DND-41 (cell line): ENCODE measurements around the gene BRCA1.

ENCODE experiments used
- ATAC-seq: fragments of 200-7000 bp; cut with Tn5 transposase; 3 replicates; pipeline ENCODE4 v1.9.1; 2021; ENCODE audit warnings: low read depth; ENCODE audit not compliant: insufficient read depth
- DNase-seq: peaks from one replicate; pipeline ENCODE4 v3.0.0-alpha.2; 2020
- H2AFZ ChIP-seq: 2 replicates; pipeline ENCODE4 v1.6.0; 2012; ENCODE audit warnings: low read depth, low read length
- H3K27ac ChIP-seq: 2 replicates; pipeline ENCODE4 v1.5.1; 2012; ENCODE audit warnings: low read length, inconsistent platforms
- H3K27me3 ChIP-seq: fragments of 200-600 bp; sonication (generic); 2 replicates; pipeline ENCODE4 v1.6.0; 2012; ENCODE audit warnings: low read length, mild to moderate bottlenecking, inconsistent platforms; ENCODE audit not compliant: insufficient read depth, poor library complexity
- H3K36me3 ChIP-seq: 2 replicates; pipeline ENCODE4 v1.5.1; 2012; ENCODE audit warnings: low read length, inconsistent platforms; ENCODE audit not compliant: insufficient read depth
- H3K4me1 ChIP-seq: 2 replicates; pipeline ENCODE4 v1.5.1; 2012; ENCODE audit warnings: mild to moderate bottlenecking, low read length; ENCODE audit not compliant: insufficient read depth
- H3K4me2 ChIP-seq: 2 replicates; pipeline ENCODE4 v1.6.0; 2012; ENCODE audit warnings: mild to moderate bottlenecking, moderate library complexity, low read length, inconsistent platforms; ENCODE audit not compliant: insufficient read depth
- H3K4me3 ChIP-seq, 2 experiments: fragments of 200-600 bp in 1 of 2; shearing (Covaris generic) in 1 of 2; 2 replicates each; pipeline ENCODE4 v1.5.1; 2012 to 2016; ENCODE audit warnings: inconsistent platforms in 2 of 2, low read length in 2 of 2, mild to moderate bottlenecking in 2 of 2, low read depth in 1 of 2, moderate library complexity in 1 of 2
- H3K79me2 ChIP-seq: 2 replicates; pipeline ENCODE4 v1.6.0; 2012; ENCODE audit warnings: low read length, inconsistent platforms; ENCODE audit not compliant: insufficient read depth
- H3K9ac ChIP-seq: 2 replicates; pipeline ENCODE4 v1.6.0; 2012; ENCODE audit warnings: low read depth, mild to moderate bottlenecking, inconsistent platforms, low read length, moderate library complexity
- H3K9me3 ChIP-seq: 2 replicates; pipeline ENCODE4 v1.5.1; 2012; ENCODE audit warnings: low read length, moderate library complexity, mild to moderate bottlenecking, inconsistent platforms; ENCODE audit not compliant: insufficient read depth, severe bottlenecking
- H4K20me1 ChIP-seq: 2 replicates; pipeline ENCODE4 v1.6.0; 2012; ENCODE audit warnings: low read length; ENCODE audit not compliant: insufficient read depth
- EZH2 ChIP-seq: IDR thresholded peaks from 3 replicates; pipeline ENCODE4 v1.6.1; 2012; ENCODE audit warnings: borderline replicate concordance, low read depth, mild to moderate bottlenecking, moderate library complexity, low read length, inconsistent platforms; ENCODE audit not compliant: severe bottlenecking
- TF ChIP-seq, protein P1 (sequence below): IDR thresholded peaks from 2 replicates; pipeline ENCODE4 v1.5.1; 2012; ENCODE audit warnings: borderline replicate concordance, low read length, moderate library complexity, mild to moderate bottlenecking; ENCODE audit not compliant: poor library complexity, severe bottlenecking; ENCODE audit errors: extremely low read depth

Gene BRCA1

DNA sequence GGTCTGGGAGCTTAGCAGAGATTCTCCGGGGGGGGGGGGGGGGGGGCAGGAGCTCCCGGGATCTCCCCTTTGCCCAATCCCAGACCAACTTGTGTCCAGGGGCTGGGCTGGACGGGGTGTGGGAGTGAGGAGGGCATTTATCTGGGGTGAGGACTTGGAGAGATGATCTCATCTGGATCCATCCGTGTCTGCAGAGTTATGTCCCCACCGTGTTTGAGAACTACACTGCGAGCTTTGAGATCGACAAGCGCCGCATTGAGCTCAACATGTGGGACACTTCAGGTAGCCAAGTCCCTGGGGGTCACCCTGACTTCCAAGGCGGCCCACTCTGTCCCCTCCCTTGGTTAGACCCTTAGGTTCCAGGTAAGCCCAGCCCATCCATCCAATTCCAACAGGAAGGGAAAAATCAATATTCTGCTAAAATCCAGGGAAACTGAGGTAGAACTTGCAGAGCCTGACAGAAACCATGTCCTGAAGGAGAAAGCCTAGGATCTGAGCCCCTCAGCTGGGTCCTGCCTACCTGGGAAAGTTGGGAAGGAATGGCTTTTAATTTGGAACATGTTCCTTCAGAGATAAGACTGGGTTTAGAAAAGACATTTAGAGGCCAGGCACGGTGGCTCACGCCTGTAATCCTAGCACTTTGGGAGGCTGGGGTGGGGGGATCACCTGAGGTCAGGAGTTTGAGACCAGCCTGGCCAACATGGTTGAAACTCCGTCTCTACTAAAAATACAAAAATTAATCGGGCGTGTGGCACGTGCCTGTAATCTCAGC, 99.2 kb downstream of the BRCA1 start:
- Histone ChIP-seq H3K9me3 (no peaks in the 10 kb centered on the region), H3K36me3 (no peaks in the 10 kb centered on the region), H3K4me2 (peak overlapping the region; percentile 96; the same call in 1 of the 2 replicates), H3K79me2 (no peaks in the 10 kb centered on the region), H3K27me3 (peaks cover 6% of the 10 kb centered on the region), H2AFZ (no peak overlapping the region; the same call in 1 of the 2 replicates), H4K20me1 (no peaks in the 10 kb centered on the region), H3K4me1 (peaks cover 30% of the 10 kb centered on the region), H3K9ac (peak overlapping the region; percentile 63; the same call in 1 of the 2 replicates), H3K4me3 (no peak overlapping the region; a peak in 1 of 4 replicates), H3K27ac (no peak overlapping the region)
- DNase-seq (no peak), ATAC-seq (no peak)
- TF ChIP-seq, protein P1, sequence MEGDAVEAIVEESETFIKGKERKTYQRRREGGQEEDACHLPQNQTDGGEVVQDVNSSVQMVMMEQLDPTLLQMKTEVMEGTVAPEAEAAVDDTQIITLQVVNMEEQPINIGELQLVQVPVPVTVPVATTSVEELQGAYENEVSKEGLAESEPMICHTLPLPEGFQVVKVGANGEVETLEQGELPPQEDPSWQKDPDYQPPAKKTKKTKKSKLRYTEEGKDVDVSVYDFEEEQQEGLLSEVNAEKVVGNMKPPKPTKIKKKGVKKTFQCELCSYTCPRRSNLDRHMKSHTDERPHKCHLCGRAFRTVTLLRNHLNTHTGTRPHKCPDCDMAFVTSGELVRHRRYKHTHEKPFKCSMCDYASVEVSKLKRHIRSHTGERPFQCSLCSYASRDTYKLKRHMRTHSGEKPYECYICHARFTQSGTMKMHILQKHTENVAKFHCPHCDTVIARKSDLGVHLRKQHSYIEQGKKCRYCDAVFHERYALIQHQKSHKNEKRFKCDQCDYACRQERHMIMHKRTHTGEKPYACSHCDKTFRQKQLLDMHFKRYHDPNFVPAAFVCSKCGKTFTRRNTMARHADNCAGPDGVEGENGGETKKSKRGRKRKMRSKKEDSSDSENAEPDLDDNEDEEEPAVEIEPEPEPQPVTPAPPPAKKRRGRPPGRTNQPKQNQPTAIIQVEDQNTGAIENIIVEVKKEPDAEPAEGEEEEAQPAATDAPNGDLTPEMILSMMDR: no peak

DNA sequence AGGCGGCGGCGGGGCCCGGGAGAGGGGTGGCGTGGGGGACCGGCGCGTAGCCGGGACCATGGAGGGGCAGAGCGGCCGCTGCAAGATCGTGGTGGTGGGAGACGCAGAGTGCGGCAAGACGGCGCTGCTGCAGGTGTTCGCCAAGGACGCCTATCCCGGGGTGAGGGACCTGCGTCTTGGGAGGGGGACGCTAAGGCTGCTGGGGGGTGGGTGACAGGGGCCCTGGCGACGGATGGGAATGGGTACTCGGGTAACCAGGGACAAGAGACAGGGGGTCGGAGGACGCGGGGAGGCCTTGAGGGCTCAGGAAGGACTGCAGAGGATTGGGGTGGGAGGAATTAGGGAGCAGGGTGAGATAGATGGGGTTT, 99.9 kb downstream of the BRCA1 start:
- H3K27ac ChIP-seq: no peak overlapping the region
- peaks cover 6% of the 10 kb centered on the region for H3K27me3 ChIP-seq
- no peaks in the 10 kb centered on the region for H4K20me1 ChIP-seq
- DNase-seq (no peak), ATAC-seq (peak; percentile 23)
- peak overlapping the region; percentile 47 for H2AFZ ChIP-seq
- no peaks in the 10 kb centered on the region for H3K79me2 ChIP-seq
- peak overlapping the region in 1 of 2 experiments; percentile 51; a peak in 3 of 4 replicates for H3K4me3 ChIP-seq
- TF ChIP-seq, protein P1: no peak
- TF ChIP-seq EZH2: no peak
- H3K9ac ChIP-seq: peak overlapping the region; percentile 63
- H3K36me3 ChIP-seq: no peaks in the 10 kb centered on the region
- peaks cover 33% of the 10 kb centered on the region for H3K4me1 ChIP-seq
- peak overlapping the region; percentile 96 for H3K4me2 ChIP-seq
- H3K9me3 ChIP-seq: no peaks in the 10 kb centered on the region

DNA sequence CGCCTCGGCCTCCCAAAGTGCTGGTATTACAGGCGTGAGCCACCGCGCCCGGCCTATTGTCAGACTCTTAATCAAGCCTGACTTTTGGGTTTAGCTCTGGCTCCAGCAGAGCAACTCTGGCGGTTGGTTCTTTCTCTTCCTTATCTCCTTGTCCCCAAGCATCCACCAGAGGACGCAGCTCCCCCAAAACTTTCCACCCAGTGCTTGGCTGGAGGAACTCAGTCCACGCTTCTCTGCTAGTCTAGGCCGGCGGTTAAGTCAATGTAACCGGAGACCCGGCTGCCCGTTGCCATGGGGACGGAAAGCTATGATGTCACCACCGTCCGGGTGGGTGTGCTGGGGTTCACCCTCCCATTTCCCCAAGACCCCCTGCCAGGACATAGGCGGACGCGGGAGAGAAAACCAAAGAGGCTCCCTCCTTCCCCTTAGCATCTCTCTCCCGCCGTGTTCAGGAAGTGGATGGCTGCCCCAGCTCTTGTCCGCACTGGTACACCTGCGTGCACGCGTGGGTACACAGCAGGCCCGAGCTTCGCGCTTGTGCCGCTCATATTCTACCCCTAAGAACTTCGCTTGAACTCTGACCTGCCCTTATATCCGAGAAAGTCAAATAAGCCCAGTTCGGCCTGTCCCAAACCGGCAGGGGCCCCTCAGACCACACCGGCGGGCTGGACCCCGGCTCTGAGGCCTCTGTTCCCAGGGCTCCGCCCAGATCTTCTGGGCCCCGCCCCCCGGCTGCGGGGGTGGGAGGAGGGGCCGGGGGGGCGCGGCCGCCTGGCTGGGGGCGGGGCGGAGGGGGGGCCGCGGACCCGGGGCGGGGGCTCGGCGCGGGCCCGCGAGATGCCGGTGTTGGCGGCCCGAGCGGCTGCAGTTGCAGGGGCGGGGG, 100.5 kb downstream of the BRCA1 start, which contains the start of gene RND2:
RND2 (plus strand) TSS at position 825 of the 883 bp plus-strand sequence. CDS start 117 bp downstream, outside the sequence.
- H2AFZ ChIP-seq: peak within 1 kb of the TSS; percentile 76
- H3K4me1 ChIP-seq: peaks cover 33% of the 10 kb centered on the region
- H3K79me2 ChIP-seq: no peaks in the 10 kb centered on the region
- TF ChIP-seq, protein P1: peak; percentile 76
- TF ChIP-seq EZH2: no peak
- peak within 1 kb of the TSS; percentile 96 for H3K4me2 ChIP-seq
- peaks cover 6% of the 10 kb centered on the region for H3K27me3 ChIP-seq
- no peaks in the 10 kb centered on the region for H3K36me3 ChIP-seq
- ATAC-seq (peak; percentile 62), DNase-seq (peak; percentile 84)
- H3K27ac ChIP-seq: peak within 1 kb of the TSS; percentile 51; the same call in 1 of the 2 replicates
- no peaks in the 10 kb centered on the region for H4K20me1 ChIP-seq
- H3K4me3 ChIP-seq: peak within 1 kb of the TSS; percentile 28 to 69; a peak in 3 of 4 replicates
- H3K9me3 ChIP-seq: no peaks in the 10 kb centered on the region
- peak within 1 kb of the TSS; percentile 63 for H3K9ac ChIP-seq
